GM23338 (cell line): ENCODE data around the gene PCCB. TPM values are rescaled to one million over a fixed set of nuclear protein-coding genes. Genes with fewer than 3 reads are reported as not detected.

Experiments
- ATAC-seq: fragments of 200-7000 bp; cut with Tn5 transposase; 3 replicates; pipeline ENCODE4 v1.9.1; 2020
- DNase-seq: peaks from one replicate; pipeline ENCODE4 v3.0.0-alpha.2; 2015; ENCODE audit warnings: low spot score
- H2AFZ ChIP-seq: fragments of 200-600 bp; sonication (generic); 2 replicates; pipeline ENCODE4 v1.8.0; 2016; ENCODE audit warnings: antibody characterized with exemption, mild to moderate bottlenecking, moderate library complexity
- H3F3A ChIP-seq: fragments of 200-600 bp; sonication (generic); replicated peaks from 2 replicates; pipeline ENCODE4 v1.8.0; 2017; ENCODE audit warnings: antibody characterized with exemption, mixed run types, low read depth
- H3K27ac ChIP-seq: fragments of 200-600 bp; sonication (generic); 2 replicates; pipeline ENCODE4 v1.6.1; 2016; ENCODE audit warnings: low read depth
- H3K27me3 ChIP-seq: fragments of 200-600 bp; sonication (generic); 2 replicates; pipeline ENCODE4 v1.8.0; 2016; ENCODE audit warnings: mild to moderate bottlenecking, mixed run types, moderate library complexity; ENCODE audit not compliant: insufficient read depth
- H3K36me3 ChIP-seq: fragments of 200-600 bp; sonication (generic); 2 replicates; pipeline ENCODE4 v1.8.0; 2016; ENCODE audit warnings: mild to moderate bottlenecking; ENCODE audit not compliant: insufficient read depth
- H3K4me1 ChIP-seq: fragments of 200-600 bp; sonication (generic); 2 replicates; pipeline ENCODE4 v1.8.0; 2016; ENCODE audit warnings: mild to moderate bottlenecking, moderate library complexity; ENCODE audit not compliant: insufficient read depth
- H3K4me2 ChIP-seq: fragments of 200-600 bp; sonication (generic); 2 replicates; pipeline ENCODE4 v1.7.1; 2017; ENCODE audit warnings: mixed run types
- H3K4me3 ChIP-seq: fragments of 200-600 bp; sonication (generic); 2 replicates; pipeline ENCODE4 v1.6.1; 2016; ENCODE audit warnings: mixed run types
- H3K79me2 ChIP-seq: fragments of 200-600 bp; sonication (generic); replicated peaks from 2 replicates; pipeline ENCODE4 v1.8.0; 2017; ENCODE audit warnings: mild to moderate bottlenecking; ENCODE audit not compliant: insufficient read depth
- H3K9me2 ChIP-seq: fragments of 200-600 bp; sonication (generic); 2 replicates; pipeline ENCODE4 v1.8.0; 2017; ENCODE audit not compliant: insufficient read depth
- H4K20me1 ChIP-seq: fragments of 200-600 bp; sonication (generic); replicated peaks from 2 replicates; pipeline ENCODE4 v1.8.0; 2017; ENCODE audit warnings: mild to moderate bottlenecking; ENCODE audit not compliant: insufficient read depth
- H3K27ac Mint-ChIP-seq: 2 replicates; pipeline ENCODE4 v1.8.0; 2020; ENCODE audit warnings: inconsistent platforms, mild to moderate bottlenecking, moderate library complexity, mixed read lengths
- H3K27me3 Mint-ChIP-seq: 3 replicates; pipeline ENCODE4 v1.8.0; 2022; ENCODE audit warnings: low read depth, mild to moderate bottlenecking, moderate library complexity, mixed read lengths, inconsistent platforms; ENCODE audit not compliant: insufficient read depth, poor library complexity
- H3K36me3 Mint-ChIP-seq: 3 replicates; pipeline ENCODE4 v1.8.0; 2021; ENCODE audit warnings: low read depth, mild to moderate bottlenecking, inconsistent platforms, moderate library complexity, mixed read lengths
- H3K4me1 Mint-ChIP-seq: 3 replicates; pipeline ENCODE4 v1.8.0; 2020; ENCODE audit warnings: mild to moderate bottlenecking, inconsistent platforms, mixed read lengths
- H3K4me3 Mint-ChIP-seq: 3 replicates; pipeline ENCODE4 v1.8.0; 2021; ENCODE audit warnings: moderate library complexity, mild to moderate bottlenecking, inconsistent platforms, mixed read lengths
- H3K9me3 Mint-ChIP-seq: 3 replicates; pipeline ENCODE4 v1.8.0; 2020; ENCODE audit warnings: moderate library complexity, mild to moderate bottlenecking, inconsistent platforms, mixed read lengths
- EZH2phosphoT487 ChIP-seq: fragments of 200-600 bp; sonication (generic); IDR thresholded peaks from one replicate; pipeline ENCODE4 v1.8.1; 2018; ENCODE audit warnings: antibody characterized with exemption; ENCODE audit not compliant: unreplicated experiment
- JUNB ChIP-seq: IDR thresholded peaks from one replicate; pipeline ENCODE4 v1.6.1; 2016; ENCODE audit warnings: antibody characterized with exemption; ENCODE audit not compliant: unreplicated experiment
- POLR2AphosphoS5 ChIP-seq: IDR thresholded peaks from 2 replicates; pipeline ENCODE4 v1.6.1; 2016; ENCODE audit warnings: antibody characterized with exemption, low read depth
- ZNF114 ChIP-seq: fragments of 250-450 bp; sonication (Bioruptor Pico); IDR thresholded peaks from 2 replicates; pipeline ENCODE4 v1.5.0; 2020; ENCODE audit warnings: mild to moderate bottlenecking, moderate library complexity
- ZNF331 ChIP-seq: fragments of 250-450 bp; sonication (Bioruptor Pico); IDR thresholded peaks from 2 replicates; pipeline ENCODE4 v1.5.0; 2020; ENCODE audit warnings: low read depth, mild to moderate bottlenecking, moderate library complexity
- polyA plus RNA-seq: library from polyadenylated mRNA; unstranded; fragments of >200 nt; fragmentation: Nextera tagmentation; extraction: Ambion mirVana; gene quantifications from 2 replicates; pipeline ENCODE4 v1.2.1, GENCODE V29; 2016
- total RNA-seq: library from RNA; depleted of rRNA; stranded (reverse); fragments of >200 nt; shearing (Covaris generic); gene quantifications from 2 replicates; pipeline ENCODE4 v1.2.3, GENCODE V29; 2014
- TF ChIP-seq, protein P1 (sequence below): fragments of 250-450 bp; sonication (Bioruptor Pico); IDR thresholded peaks from 2 replicates; pipeline ENCODE4 v1.5.0; 2020; ENCODE audit warnings: mild to moderate bottlenecking, moderate library complexity
- TF ChIP-seq, protein P2 (sequence below): IDR thresholded peaks from 2 replicates; pipeline ENCODE4 v1.6.1; 2016; ENCODE audit warnings: antibody characterized with exemption

Gene PCCB
- total and polyA plus RNA-seq, 2 experiments from 2014 or later, result 42.7 to 76.8 TPM

DNA sequence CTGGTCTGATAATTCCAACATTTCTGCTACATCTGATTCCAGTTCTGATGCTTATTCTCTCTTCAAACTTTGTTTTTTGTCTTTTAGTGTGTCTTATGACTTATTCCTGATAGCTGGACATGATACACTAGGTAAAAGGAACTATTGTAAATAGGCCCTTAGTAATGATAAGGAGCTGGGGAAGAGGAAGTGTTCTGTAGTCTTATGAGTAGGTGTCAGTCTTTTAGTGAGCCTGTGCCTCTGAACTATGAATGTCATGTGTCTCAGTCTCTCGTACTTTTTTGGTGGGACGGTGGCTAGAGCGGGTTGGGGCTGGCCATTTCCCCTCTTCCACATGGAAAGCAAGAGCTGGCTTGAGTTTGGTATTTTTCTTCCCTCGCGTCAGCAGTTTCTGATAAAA lies 41.2 kb downstream of the PCCB start:
- Histone ChIP-seq H3K27me3 (no peaks in the 10 kb centered on the region), H3K36me3 (peaks cover 2% of the 10 kb centered on the region; the same call in 1 of the 2 replicates), H4K20me1 (0 out of 2 replicates have a peak, but pooled peaks cover 7% of the 10 kb centered on the region), H3K79me2 (no peaks in the 10 kb centered on the region; the same call in 1 of the 2 replicates), H3F3A (no peaks in the 10 kb centered on the region), H3K27ac (no peak overlapping the region), H3K4me1 (no peaks in the 10 kb centered on the region), H3K4me3 (no peak overlapping the region), H3K9me2 (no peaks in the 10 kb centered on the region), H2AFZ (no peak overlapping the region), H3K4me2 (no peak overlapping the region)
- Mint-ChIP-seq H3K4me1 (no peaks in the 10 kb centered on the region), H3K27me3 (no peaks in the 10 kb centered on the region), H3K9me3 (no peaks in the 10 kb centered on the region), H3K4me3 (no peak overlapping the region), H3K36me3 (peaks cover 32% of the 10 kb centered on the region; the same call in 2 of the 3 replicates), H3K27ac (no peak overlapping the region)
- ATAC-seq (no peak), DNase-seq (no peak)
- TF ChIP-seq POLR2AphosphoS5, result no peak
- TF ChIP-seq, protein P1, sequence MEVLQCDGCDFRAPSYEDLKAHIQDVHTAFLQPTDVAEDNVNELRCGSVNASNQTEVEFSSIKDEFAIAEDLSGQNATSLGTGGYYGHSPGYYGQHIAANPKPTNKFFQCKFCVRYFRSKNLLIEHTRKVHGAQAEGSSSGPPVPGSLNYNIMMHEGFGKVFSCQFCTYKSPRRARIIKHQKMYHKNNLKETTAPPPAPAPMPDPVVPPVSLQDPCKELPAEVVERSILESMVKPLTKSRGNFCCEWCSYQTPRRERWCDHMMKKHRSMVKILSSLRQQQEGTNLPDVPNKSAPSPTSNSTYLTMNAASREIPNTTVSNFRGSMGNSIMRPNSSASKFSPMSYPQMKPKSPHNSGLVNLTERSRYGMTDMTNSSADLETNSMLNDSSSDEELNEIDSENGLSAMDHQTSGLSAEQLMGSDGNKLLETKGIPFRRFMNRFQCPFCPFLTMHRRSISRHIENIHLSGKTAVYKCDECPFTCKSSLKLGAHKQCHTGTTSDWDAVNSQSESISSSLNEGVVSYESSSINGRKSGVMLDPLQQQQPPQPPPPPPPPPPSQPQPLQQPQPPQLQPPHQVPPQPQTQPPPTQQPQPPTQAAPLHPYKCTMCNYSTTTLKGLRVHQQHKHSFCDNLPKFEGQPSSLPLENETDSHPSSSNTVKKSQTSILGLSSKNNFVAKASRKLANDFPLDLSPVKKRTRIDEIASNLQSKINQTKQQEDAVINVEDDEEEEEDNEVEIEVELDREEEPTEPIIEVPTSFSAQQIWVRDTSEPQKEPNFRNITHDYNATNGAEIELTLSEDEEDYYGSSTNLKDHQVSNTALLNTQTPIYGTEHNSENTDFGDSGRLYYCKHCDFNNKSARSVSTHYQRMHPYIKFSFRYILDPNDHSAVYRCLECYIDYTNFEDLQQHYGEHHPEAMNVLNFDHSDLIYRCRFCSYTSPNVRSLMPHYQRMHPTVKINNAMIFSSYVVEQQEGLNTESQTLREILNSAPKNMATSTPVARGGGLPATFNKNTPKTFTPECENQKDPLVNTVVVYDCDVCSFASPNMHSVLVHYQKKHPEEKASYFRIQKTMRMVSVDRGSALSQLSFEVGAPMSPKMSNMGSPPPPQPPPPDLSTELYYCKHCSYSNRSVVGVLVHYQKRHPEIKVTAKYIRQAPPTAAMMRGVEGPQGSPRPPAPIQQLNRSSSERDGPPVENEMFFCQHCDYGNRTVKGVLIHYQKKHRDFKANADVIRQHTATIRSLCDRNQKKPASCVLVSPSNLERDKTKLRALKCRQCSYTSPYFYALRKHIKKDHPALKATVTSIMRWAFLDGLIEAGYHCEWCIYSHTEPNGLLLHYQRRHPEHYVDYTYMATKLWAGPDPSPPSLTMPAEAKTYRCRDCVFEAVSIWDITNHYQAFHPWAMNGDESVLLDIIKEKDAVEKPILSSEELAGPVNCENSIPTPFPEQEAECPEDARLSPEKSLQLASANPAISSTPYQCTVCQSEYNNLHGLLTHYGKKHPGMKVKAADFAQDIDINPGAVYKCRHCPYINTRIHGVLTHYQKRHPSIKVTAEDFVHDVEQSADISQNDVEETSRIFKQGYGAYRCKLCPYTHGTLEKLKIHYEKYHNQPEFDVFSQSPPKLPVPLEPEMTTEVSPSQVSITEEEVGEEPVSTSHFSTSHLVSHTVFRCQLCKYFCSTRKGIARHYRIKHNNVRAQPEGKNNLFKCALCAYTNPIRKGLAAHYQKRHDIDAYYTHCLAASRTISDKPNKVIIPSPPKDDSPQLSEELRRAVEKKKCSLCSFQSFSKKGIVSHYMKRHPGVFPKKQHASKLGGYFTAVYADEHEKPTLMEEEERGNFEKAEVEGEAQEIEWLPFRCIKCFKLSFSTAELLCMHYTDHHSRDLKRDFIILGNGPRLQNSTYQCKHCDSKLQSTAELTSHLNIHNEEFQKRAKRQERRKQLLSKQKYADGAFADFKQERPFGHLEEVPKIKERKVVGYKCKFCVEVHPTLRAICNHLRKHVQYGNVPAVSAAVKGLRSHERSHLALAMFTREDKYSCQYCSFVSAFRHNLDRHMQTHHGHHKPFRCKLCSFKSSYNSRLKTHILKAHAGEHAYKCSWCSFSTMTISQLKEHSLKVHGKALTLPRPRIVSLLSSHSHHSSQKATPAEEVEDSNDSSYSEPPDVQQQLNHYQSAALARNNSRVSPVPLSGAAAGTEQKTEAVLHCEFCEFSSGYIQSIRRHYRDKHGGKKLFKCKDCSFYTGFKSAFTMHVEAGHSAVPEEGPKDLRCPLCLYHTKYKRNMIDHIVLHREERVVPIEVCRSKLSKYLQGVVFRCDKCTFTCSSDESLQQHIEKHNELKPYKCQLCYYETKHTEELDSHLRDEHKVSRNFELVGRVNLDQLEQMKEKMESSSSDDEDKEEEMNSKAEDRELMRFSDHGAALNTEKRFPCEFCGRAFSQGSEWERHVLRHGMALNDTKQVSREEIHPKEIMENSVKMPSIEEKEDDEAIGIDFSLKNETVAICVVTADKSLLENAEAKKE (CRISPR knock-in tag), result no peak
- no peak for TF ChIP-seq JUNB
- TF ChIP-seq ZNF331 (CRISPR knock-in tag), result no peak
- TF ChIP-seq, protein P2, sequence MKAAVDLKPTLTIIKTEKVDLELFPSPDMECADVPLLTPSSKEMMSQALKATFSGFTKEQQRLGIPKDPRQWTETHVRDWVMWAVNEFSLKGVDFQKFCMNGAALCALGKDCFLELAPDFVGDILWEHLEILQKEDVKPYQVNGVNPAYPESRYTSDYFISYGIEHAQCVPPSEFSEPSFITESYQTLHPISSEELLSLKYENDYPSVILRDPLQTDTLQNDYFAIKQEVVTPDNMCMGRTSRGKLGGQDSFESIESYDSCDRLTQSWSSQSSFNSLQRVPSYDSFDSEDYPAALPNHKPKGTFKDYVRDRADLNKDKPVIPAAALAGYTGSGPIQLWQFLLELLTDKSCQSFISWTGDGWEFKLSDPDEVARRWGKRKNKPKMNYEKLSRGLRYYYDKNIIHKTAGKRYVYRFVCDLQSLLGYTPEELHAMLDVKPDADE, result no peak
- no peak for TF ChIP-seq ZNF114 (CRISPR knock-in tag)
- no peak for TF ChIP-seq EZH2phosphoT487
